Measurements from ENCODE around the gene TRIM52.
A peak's percentile ranks its signal among the peaks of the same experiment; 100 is the strongest.

TRIM52 gene

GRCh38 chr5:181255836-181256578 lies 4.9 kb downstream of the TRIM52 start:
- DNase-seq, result no peak

DNA sequence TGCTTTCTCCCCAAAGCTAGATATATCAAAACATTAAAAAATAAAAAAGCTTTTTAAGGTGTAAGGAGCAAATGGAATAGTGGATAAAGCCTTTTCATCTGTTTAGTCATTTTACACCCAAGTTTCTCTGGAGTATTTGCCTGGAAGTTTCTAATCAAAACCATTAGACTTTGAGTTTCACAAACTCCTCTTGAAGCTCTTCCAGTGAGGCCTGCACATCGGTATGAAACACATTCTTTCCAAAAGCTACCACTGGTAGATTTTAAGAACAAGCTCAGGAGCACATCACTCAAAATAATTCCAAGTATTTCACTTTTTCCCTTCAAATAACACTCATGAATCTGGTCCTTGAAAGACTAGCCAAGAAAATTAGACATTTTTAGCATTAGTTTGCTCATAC lies 5.7 kb downstream of the TRIM52 start:
- no peak for DNase-seq

DNA sequence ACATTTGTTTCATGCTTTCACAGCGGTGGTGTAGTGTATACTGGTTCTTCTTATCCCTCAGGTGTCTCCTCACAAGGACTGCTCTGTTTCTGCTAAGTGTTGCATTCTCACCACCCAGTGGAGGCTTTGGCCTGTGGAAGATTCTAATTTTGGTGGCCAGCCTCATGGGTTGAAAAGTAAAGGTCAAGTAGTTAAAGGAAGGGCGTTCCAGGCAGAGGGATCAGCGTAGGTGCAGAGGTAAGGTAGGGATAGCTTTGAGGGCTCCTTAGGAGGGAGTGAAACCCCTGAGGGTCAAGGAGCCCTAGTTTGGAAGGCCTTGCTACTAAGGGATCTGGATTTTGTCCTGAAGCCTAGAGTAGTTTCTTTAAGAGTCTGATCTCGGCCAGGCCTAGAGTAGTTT lies 12.7 kb downstream of the TRIM52 start:
- no peak for DNase-seq

DNA sequence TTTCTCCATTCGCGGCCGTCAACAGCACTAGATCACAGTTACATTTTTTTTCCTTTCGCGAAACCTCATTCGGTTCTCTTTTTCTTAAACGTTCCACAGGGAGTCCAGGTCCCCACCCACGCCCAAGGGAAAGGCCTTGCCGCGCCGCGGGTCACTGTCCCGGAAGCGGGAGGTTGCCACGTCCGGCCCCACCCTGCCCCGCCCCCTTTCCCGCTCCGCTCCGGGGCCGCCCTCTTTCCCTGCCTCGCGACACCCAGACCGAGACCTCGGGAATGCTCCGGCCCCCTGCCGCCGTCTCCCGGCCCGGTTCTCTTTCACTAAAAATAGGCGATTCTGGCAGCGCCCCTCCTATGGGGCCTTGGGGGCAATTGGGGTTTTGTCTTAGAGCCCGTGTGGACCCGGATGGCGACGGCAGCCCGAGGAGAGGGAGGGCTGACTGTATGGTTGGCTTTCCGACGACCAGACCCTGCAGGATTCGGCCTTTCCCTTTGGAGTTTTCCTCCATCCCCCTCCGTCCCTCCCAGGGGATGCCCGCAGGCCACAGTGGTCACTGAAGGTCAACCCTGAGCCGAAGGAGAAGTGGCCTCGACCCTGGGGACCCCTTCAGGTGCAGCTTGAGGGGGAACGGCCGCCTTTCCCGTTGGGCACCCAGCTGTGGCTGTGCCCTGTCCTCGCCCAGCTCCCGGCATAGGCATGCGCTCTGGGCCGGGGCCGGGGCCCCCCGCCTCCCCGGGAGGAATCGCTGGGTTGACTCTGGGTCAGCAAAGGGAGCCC lies 14.5 kb downstream of the TRIM52 start:
- DNase-seq, result peak; percentile 50 to 83 (median 61)

- DNase-seq, result no peak
These were observed 15.3 kb downstream of the TRIM52 start for GRCh38 chr5:181245427-181246275.

DNA sequence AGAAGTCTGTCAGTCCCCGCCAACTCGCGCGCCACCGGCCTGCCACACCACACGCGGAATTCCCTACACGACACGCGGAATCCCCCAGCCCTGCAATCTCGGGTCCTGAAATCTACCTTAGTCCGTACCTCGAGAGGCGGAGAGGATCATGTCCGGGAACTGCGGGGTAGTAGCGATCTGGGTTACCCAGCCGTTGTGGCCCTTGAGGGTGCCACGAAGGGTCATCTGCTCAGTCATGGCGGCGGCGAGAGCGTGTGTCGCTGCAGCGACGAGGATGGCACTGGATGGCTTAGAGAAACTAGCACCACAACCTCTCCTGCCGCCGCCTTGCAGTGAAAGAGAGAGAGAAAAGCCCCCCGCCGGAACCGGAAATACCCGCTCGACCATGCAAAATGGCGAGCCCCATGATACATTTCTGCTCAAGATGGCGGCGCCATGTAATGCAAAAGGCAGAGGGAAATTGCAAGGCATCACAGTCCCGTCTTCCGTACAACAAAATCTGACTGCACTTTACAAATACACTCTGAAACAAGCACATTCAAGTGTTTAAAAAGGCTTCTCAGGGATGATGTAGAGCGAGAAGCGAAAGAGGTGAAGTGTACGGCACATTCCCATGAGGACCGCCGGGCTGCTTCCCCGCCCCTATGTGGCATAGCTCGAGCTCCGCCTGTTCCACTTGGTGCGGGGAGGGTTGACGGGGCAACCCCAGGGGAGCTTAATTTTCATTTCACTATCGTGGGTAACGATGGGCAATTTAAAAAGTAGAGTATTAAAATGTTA lies 17.2 kb downstream of the TRIM52 start, which contains the start of gene RACK1:
RACK1 (minus strand) TSS at position 343 of the 780 bp plus-strand sequence; CDS start at position 237, 106 bp downstream.
- peak; percentile 75 to 94 (median 84) for DNase-seq

- peak in 1 of 5 experiments; percentile 29 for DNase-seq
These were observed 17.9 kb downstream of the TRIM52 start for GRCh38 chr5:181243018-181243563.

- no peak for DNase-seq
These were observed 18.9 kb downstream of the TRIM52 start for GRCh38 chr5:181242031-181242451.

DNA sequence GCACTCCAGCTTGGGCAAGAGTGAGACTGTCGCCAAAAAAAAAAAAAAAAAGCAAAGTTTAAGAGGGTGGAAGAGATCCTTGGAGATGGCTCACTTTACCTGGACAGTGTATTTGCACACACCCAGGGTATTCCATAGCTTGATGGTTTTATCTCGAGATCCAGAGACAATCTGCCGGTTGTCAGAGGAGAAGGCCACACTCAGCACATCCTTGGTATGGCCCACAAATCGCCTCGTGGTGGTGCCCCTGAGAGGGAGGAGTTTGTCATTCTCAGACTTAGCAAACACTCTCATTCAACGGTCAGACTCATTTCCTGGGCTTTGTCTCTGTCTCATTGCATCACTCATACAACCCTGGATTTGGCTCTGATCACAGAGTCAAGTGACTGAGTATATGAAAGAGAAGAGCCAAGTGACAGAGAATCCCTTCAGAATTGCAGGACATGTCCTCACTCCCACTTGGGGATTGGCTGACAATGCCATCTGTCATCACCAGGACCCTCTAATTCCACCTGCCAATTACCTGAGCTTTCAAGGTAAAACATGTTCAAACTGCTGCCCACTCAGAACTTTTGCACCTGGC lies 19.5 kb downstream of the TRIM52 start:
- peak in 3 of 5 experiments; percentile 28 to 84 (median 40) for DNase-seq

DNA sequence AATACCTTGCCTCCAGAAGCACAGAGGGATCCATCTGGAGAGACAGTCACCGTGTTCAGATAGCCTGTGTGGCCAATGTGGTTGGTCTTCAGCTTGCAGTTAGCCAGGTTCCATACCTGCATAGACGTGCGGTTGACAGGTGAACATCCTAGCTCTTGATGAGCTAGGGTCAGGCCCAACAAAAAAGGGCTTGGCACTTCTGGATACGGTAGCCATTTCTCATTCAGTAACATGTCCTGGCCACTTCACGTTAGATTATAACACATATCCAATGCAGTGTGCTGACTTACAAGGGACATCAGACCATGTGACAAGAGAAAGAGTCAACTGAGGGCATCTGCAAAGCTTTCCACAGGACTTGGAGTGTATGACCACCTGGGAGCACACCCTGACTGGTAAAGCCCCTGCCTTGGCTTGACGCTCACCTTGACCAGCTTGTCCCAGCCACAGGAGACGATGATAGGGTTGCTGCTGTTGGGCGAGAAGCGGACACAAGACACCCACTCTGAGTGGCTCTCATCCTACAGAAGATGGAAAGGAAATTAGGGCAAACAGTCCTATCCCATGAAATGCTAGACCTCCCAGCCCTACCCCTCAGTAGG lies 21.8 kb downstream of the TRIM52 start:
- DNase-seq, result no peak

DNA sequence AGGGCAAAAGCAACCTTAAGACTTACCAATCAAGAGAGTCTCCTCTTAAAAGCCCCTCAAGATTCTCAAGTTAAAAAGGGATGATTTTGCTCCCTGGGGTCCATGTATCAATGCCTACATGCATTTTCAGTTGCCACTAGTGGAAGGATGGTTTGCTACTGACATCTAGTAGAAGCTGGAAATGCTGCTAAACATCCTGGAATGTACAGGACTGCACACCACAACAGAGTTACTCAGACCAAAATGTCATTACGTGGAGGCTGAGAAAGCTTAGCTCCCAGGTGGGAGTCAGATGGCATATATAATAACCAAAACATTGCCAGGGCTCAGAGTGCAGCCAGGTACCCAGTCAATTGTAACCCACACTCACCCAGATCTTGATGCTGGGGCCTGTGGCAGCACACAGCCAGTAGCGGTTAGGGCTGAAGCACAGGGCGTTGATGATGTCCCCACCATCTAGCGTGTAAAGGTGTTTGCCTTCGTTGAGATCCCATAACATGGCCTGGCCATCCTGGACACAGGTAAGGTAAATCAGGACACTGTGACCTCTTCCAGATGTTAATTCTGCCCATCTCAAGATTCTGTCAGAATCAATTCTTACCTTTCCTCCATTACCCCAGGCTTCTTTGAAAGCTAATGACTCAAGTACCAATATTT lies 23.1 kb downstream of the TRIM52 start:
- no peak for DNase-seq

GRCh38 chr5:181236954-181237641 lies 23.8 kb downstream of the TRIM52 start:
- DNase-seq, result no peak

DNA sequence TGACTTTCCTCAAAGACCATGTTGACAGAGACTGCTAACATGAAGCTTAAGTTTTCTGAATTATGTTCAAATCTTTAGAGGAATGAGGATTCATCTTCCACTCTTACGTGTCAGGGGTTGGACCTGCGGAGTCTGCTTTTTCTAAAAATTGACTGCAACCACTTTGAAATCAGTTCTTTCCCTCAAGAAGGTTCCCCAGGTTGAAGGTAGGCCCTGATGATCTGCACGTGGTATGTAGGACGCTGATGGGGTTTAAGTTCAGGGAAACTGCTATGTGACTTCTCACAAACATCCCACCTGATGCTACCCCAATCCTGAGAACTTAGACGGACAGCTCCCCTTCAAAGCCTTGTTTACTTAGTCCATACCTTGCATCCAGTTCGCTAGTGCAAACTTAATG lies 24.5 kb downstream of the TRIM52 start:
- no peak for DNase-seq

DNA sequence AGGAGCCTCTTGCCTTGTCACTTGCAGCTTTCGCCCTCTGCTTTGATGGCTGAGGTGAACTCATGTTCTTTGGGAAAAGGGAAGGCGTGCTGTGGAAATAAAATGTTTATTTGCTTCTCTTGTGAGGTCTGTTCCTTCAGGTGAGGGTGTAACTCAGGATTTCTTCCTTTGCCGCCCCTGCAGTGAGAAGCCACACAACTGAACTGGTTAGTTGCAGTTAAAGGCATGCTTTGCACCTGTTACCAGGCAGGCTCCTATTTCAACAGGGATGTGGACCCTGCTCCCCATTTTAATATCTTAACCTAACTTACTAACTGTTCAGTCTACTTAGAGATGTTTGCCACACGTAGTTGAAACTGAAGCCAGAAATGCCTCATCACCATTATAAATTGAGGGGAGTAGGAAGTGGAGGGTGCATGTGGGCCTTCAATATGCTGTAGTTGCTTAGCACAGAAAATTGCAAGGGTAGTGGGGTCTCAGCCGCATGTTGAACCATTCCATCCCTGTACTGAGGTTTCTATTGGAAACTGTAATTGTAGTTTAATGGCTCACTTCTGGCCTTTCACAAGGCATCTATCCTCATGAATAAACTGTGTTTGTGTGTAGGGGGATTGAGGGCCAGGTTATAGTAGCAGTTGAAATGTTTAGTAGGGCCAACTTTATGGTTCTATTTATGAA lies 25.1 kb downstream of the TRIM52 start:
- no peak for DNase-seq

DNA sequence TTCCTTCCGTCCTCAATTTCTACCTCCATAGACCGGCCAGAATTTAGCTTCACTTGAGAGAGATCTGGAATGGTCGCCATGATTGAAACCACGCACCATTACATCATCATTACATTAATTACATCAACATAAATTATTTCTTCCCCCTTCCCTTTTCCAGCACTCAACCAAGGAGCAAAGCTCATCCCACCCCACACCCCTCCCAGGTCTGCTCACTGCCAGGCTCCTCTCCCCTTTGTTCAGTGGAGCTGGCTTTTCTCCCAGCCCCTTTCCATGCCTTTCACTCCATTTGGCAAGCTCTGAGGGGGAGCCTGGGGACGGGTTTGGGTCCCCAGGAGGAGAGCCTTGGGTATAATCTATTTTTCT lies 25.6 kb downstream of the TRIM52 start:
- DNase-seq, result no peak

GRCh38 chr5:181234455-181235306 lies 26.3 kb downstream of the TRIM52 start:
- no peak for DNase-seq

- no peak for DNase-seq
These were observed 27.0 kb downstream of the TRIM52 start for GRCh38 chr5:181233801-181234454.
